Caki2 (cell line): ENCODE results near the gene CD59. TPM values are rescaled to one million over a fixed set of nuclear protein-coding genes. Genes with fewer than 3 reads are reported as not detected.
A peak's percentile ranks its signal among the peaks of the same experiment; 100 is the strongest.
"Not testable (repeated sequence)": the region's sequence is repeated elsewhere in the genome, so short reads cannot be mapped to it uniquely, and the experiment has no call there.

Experiments
- DNase-seq: peaks from one replicate; pipeline ENCODE4 v3.0.0-alpha.2; 2015; ENCODE audit warnings: low read depth
- in situ Hi-C: cut with HindIII; loops from 2 replicates; pipeline ENCODE4 v1.10.0; 2016; ENCODE audit warnings: low sequenced_read_pairs, low pct_unique_long_range_greater_than_20kb, mixed read lengths
- total RNA-seq: library from RNA; depleted of rRNA; stranded (reverse); fragments of >200 nt; shearing (Covaris generic); gene quantifications from 2 replicates; pipeline ENCODE4 v1.2.3, GENCODE V29; 2014; ENCODE audit warnings: low replicate concordance

Gene CD59
- total RNA-seq, 1 experiment from 2014 or later: 219 TPM

DNA sequence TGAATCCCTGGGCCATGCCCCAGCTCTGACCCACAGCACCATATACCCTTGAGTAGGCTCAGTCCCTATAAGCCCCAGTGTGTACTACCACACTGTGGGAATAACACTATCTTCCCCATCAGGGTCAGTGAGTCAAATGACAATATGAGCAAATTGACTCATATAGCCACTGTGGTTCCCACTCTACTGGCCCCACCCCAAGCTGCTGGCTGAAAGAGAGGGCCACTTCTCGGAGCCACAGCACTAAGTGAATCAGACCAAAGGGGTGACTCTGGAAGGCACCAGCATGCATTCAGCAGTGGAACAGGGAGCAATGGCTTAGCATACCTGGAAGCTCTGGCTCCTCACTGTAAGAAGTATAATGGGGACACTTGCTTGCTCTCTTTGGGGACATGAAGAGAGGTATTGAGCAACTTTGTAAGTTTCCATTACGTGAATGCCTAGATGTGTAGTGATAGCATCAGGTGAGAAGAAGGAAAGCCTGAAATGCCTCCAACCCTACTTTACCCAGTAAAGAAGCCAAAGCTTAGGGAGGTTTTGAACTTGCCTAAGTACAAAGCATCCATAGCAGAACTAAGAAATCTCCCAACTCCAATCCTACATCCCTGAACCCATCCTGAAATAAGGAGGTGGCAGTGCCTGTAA is 13.5 kb downstream of the CD59 start:
- in situ Hi-C loops: no loop called here
- no peak for DNase-seq

DNA sequence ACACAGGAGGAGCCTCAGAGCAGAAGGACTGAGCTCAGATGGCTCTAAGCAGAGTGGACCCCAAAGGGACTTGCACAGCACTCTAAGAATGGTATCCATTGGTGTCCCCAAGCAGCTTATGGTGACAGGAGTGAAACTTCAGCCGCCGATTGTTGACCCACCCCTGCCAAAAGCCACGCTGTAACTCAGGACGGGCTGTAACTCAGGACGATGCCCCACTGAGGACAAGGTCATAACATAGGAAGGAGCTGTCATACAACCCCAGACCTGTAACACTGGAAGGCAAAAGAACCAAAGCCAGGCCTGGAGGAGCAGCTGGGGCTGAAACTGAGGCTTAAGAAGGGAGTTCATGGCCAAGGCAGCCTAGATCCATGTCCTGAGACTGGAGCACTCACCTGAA is 14.2 kb downstream of the CD59 start:
- DNase-seq: no peak
- in situ Hi-C loops: no loop called here

- DNase-seq: no peak
- in situ Hi-C loops: no loop called here
Observed at GRCh38 chr11:33721426-33721825, 14.8 kb downstream of the CD59 start.

DNA sequence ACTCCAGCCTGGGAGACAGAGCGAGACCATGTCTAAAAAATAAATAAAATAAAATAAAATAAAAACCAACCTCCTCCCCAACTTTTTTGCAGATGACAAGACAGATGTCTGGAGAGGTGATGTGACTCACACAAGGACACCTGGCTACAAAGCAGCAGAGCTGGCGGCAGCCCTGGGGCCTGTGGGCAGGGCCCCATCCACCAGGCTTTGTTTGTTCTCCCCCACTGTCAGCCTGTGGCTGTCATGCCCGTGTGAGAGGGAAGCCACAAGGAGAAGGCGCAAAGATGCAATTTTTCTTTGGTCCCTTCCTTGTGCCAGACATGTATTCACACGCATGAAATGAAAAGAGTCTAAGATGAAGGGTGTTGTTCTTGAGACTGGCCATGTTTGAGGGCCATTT is 16.6 kb downstream of the CD59 start:
- DNase-seq: no peak
- in situ Hi-C loops: no loop called here

GRCh38 chr11:33718440-33718839 is 17.8 kb downstream of the CD59 start:
- DNase-seq: no peak
- in situ Hi-C loops: no loop called here

DNA sequence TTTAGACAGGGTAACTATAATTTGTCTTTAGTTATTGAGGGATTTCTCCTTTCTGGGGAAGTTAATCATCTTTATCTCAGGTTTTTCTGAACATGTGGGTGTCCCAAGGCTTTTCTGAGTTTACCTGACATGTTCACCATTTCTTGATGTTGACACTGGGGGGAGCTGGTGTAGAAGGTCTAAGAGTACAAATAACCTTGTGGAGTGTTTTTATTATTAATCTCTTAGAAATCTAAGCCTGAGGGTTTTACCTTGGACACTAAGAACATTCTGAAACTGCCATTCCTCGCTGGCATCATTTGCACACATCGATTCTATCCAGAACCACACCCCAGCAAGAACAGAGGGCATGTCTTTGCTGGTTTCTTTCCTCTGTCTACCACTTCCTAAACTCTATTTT is 20.0 kb downstream of the CD59 start:
- no peak for DNase-seq
- in situ Hi-C loops: no loop called here

GRCh38 chr11:33713856-33714398 is 22.3 kb downstream of the CD59 start:
- in situ Hi-C loops: no loop called here
- DNase-seq: no peak

- DNase-seq: no peak
- in situ Hi-C loops: no loop called here
Observed at GRCh38 chr11:33713151-33713855, 22.9 kb downstream of the CD59 start.

DNA sequence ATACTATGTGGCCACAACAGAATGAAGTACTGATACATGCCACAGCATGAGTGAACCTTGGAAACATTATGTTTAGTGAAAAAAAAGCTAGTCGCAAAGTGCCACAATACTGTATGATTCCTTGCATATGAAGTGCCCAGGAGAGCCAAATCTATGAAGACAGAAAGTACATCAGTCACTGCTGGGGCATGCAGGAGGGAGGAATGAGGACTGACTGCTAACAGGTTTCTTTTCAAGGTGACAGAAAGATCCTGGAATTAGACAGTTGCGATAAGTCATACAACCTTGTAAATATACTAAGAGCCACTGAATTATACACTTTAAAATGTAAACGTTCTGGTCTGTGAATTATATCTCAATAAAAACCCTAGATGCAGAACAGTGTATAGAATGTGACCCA is 23.8 kb downstream of the CD59 start:
- in situ Hi-C loops: no loop called here

DNA sequence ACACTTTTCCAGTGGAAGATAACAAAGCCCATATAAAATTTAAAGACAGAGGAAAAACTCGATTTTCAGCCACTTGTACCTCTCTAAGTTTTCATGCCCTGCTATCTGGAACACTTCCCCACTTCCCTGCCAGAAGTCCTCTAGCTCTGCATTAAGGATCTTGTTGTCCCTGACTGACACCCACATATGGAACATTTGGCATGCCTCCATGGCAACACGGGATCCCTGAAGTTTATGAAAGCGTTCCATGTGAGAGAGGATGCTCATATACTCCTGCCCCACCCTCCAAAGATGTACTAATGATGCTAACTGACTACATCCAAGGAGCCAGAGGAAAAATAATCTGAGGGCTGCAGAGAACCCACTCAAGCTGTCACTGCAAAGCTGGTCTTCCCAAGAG is 26.8 kb downstream of the CD59 start:
- in situ Hi-C loops: no loop called here

More for the DNA sequence above, 23.8 kb downstream of the CD59 start:
- no peak for DNase-seq

GRCh38 chr11:33708985-33709384 is 27.2 kb downstream of the CD59 start:
- in situ Hi-C loops: no loop called here

More for the DNA sequence above, 26.8 kb downstream of the CD59 start:
- no peak for DNase-seq

GRCh38 chr11:33707831-33708230 is 28.4 kb downstream of the CD59 start:
- DNase-seq, in situ Hi-C loops: not testable (repeated sequence)

More at GRCh38 chr11:33708985-33709384, 27.2 kb downstream of the CD59 start:
- no peak for DNase-seq

DNA sequence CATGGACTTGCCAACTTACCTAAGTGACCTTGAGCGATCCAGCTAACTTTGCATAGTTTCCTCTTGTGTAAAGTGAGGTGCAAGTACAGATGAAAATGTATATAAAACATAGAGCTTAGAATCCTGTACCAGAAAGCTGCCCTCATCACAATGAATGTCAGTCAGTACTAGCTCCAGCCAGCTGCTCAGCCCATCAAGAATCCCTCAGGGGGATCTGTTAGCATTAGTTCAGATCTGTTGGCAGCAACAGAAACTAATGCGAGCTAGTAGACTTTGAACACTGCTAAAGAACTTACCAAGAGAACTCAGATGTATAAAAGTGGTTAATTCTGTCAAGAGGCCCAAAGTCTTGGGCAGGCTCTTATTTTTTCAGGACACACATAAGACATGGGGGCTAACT is 29.3 kb downstream of the CD59 start:
- in situ Hi-C loops: no loop called here
- no peak for DNase-seq

DNA sequence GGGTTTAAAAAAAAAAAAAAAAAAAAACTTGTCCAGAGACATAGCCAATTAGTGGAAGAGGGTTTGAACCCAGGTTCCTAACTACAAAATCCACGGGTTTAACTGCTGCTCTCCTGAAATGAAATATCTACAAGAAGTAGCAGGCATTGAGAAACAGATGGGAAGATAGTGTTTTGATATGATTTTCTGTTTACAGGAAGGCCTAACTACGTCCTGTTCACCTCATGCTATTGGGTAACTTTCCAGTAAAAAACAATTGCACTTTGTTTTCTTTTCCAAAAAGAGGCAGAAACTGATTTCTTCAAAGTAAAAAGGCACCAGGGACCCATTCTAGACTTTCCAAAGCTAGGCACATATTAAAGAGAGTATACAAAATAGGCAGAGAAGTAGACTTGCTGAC is 29.7 kb downstream of the CD59 start:
- in situ Hi-C loops: no loop called here
- no peak for DNase-seq

- in situ Hi-C loops: no loop called here
- DNase-seq: no peak
Observed at GRCh38 chr11:33704240-33705002, 31.8 kb downstream of the CD59 start.

DNA sequence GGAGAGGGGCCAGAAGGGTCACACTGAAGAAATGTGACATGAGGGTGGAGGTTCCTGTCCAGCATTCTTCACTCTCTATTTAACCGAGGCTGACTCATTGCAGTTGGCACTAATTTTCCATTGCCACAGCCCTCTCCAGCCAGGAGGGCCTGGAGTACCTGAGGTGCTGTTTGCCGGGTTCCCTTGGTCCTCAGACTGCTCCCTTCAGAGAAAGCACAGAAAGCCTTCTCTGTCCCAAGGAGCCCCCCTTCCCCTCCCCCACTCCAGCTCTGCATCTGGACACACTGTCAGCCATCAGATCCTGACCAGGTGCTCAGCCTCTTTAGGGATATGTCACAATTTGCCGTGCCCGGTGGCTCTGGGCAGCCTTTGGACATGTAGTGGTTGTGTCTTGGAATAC is 32.4 kb downstream of the CD59 start:
- in situ Hi-C loops: no loop called here
- DNase-seq: peak; percentile 59

DNA sequence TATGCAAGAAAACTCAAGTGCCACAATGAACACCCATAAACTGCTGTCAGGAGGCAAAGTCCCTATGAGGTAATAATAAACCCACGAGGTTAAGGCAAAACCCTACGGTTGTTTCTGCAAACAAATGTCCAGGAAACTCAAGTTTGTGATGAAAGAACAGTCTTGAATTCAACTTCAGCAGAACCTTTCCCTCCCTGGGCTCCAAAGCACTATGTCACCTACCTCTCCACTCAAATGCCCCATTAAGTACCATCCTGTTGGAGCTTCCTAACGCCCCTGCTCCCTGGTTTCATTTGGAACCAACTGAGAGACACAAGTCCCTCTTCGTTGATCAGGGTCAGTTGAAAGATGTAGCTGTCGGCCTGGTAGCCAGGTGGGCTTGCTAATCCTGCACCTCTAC is 33.0 kb downstream of the CD59 start:
- in situ Hi-C loops: no loop called here
- no peak for DNase-seq

DNA sequence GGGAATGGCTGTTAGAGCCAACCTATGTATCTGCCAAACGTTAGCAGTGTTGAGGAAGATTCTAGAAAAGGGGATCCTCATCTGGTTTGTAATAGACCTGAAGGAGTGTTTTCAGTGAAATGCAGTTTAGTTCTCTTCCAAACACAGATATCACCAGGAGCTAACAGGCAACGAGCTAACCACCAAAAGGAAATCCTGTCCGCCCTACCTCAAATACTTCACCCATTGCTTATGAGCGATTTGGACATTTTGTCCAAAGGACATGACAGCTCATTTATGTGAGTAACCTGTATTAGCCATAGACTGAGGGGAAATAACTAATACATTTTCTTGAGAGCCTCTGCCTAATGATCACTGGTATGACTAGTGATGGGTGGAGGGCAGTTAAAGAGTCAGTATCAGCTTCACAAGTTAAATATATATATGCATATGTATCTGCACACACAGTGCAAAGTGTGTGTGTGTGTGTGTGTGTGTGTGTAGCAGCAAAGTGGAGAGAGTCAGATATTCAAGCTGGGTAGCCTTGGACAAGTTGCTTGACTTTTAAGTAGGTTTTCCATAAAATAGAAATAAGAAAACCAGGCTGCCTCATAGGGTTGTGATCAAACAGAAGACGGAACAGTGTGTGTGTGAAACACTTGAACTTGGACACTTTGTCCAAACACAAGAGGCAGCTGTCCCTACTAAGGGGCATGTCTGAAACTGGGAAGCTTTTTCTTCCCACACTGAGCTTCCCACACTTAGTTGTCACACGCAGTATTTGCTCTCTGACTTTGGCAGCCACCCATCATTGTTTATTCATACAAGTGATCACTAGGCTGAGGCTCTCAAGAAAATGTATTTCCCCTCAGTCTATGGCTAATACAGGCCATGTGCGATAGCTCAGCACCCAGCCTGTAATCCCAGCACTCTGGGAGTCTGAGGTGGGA is 34.7 kb downstream of the CD59 start:
- no peak for DNase-seq
- in situ Hi-C loops: no loop called here
